PC-3 (cell line): ENCODE measurements around the gene GP5. TPM values are rescaled to one million over a fixed set of nuclear protein-coding genes. Genes with fewer than 3 reads are reported as not detected.

Source experiments
- ATAC-seq: fragments of 200-7000 bp; cut with Tn5 transposase; 2 replicates; pipeline ENCODE4 v1.9.1; 2020; ENCODE audit warnings: mild to moderate bottlenecking, moderate library complexity
- BruUV-seq: library from RNA; stranded (reverse); fragments of 400-500 nt; replicated peaks from 2 replicates; lab custom pipeline; 2021; lab: Mats Ljungman, UMichigan
- CTCF ChIA-PET: fragments of 300-600 bp; sonication (Branson Sonifier 250); formaldehyde crosslinking; loops from one replicate; lab custom pipeline; 2022; ENCODE audit warnings: antibody characterized with exemption; lab: Charles Lee
- POLR2A ChIA-PET: fragments of 300-600 bp; sonication (Branson Sonifier 250); formaldehyde crosslinking; loops from one replicate; lab custom pipeline; 2022; ENCODE audit warnings: antibody characterized with exemption; ENCODE audit not compliant: unreplicated experiment; lab: Charles Lee
- DNase-seq: peaks from one replicate; pipeline ENCODE4 v3.0.0-alpha.2; 2015
- H2AFZ ChIP-seq: fragments of 300-600 bp; sonication (generic); 2 replicates; pipeline ENCODE4 v1.6.0; 2016; ENCODE audit warnings: antibody characterized with exemption, low read length
- H3F3A ChIP-seq: fragments of 300-600 bp; sonication (generic); one replicate; pipeline ENCODE4 v1.6.0; 2017; ENCODE audit warnings: antibody characterized with exemption, low read length, control low read depth, mild to moderate bottlenecking; ENCODE audit not compliant: unreplicated experiment
- H3K27ac ChIP-seq: fragments of 300-600 bp; sonication (generic); 2 replicates; pipeline ENCODE4 v1.5.1; 2016; ENCODE audit warnings: mild to moderate bottlenecking, low read length
- H3K27me3 ChIP-seq: fragments of 300-600 bp; sonication (generic); 2 replicates; pipeline ENCODE4 v1.6.1; 2016; ENCODE audit warnings: low read length, mixed read lengths
- H3K36me3 ChIP-seq: fragments of 300-600 bp; sonication (generic); 2 replicates; pipeline ENCODE4 v1.6.1; 2016; ENCODE audit warnings: low read depth, mixed run types, low read length, mixed read lengths
- H3K4me1 ChIP-seq: fragments of 300-600 bp; sonication (generic); 2 replicates; pipeline ENCODE4 v1.5.1; 2016; ENCODE audit warnings: low read length; ENCODE audit not compliant: insufficient read depth
- H3K4me2 ChIP-seq: fragments of 300-600 bp; sonication (generic); 2 replicates; pipeline ENCODE4 v1.6.0; 2016; ENCODE audit warnings: low read length
- H3K4me3 ChIP-seq: fragments of 300-600 bp; sonication (generic); 2 replicates; pipeline ENCODE4 v1.5.1; 2016; ENCODE audit warnings: mild to moderate bottlenecking, low read length, mixed read lengths
- H3K79me2 ChIP-seq: fragments of 300-600 bp; sonication (generic); 2 replicates; pipeline ENCODE4 v1.6.1; 2017; ENCODE audit warnings: low read length, mixed read lengths
- H3K9ac ChIP-seq: fragments of 300-600 bp; sonication (generic); 2 replicates; pipeline ENCODE4 v1.6.0; 2016; ENCODE audit warnings: mild to moderate bottlenecking, low read length
- H3K9me2 ChIP-seq: fragments of 300-600 bp; sonication (generic); replicated peaks from 2 replicates; pipeline ENCODE4 v1.6.1; 2016; ENCODE audit warnings: mixed run types, low read length, mixed read lengths
- H3K9me3 ChIP-seq: fragments of 300-600 bp; sonication (generic); 2 replicates; pipeline ENCODE4 v1.6.1; 2016; ENCODE audit warnings: low read length, mixed read lengths
- H4K20me1 ChIP-seq: fragments of 300-600 bp; sonication (generic); 2 replicates; pipeline ENCODE4 v1.6.1; 2016; ENCODE audit warnings: low read length, mixed read lengths
- EZH2 ChIP-seq: fragments of 300-600 bp; sonication (generic); IDR thresholded peaks from one replicate; pipeline ENCODE4 v1.6.1; 2017; ENCODE audit warnings: antibody characterized with exemption, mild to moderate bottlenecking, low read length; ENCODE audit not compliant: unreplicated experiment
- EZH2phosphoT487 ChIP-seq: fragments of 300-600 bp; sonication (generic); IDR thresholded peaks from 2 replicates; pipeline ENCODE4 v1.6.1; 2018; ENCODE audit warnings: mild to moderate bottlenecking, antibody characterized with exemption, low read length, borderline replicate concordance
- intact Hi-C: fragments of 100-400 bp; cut with micrococcal nuclease; formaldehyde crosslinking; loops from 2 replicates; pipeline ENCODE4 v1.9.0; 2023
- total RNA-seq: library from RNA; depleted of rRNA; stranded (reverse); fragments of >200 nt; gene quantifications from 2 replicates; pipeline ENCODE4 v1.2.3, GENCODE V29; 2014
- TF ChIP-seq, protein P1 (sequence below): fragments of 300-600 bp; sonication (generic); conservative IDR thresholded peaks from 2 replicates; pipeline ENCODE4 v1.5.1; 2017; ENCODE audit warnings: antibody characterized with exemption, low read depth, mild to moderate bottlenecking, low read length

GP5 gene
- total RNA-seq, 1 experiment from 2014 or later, result not detected

DNA sequence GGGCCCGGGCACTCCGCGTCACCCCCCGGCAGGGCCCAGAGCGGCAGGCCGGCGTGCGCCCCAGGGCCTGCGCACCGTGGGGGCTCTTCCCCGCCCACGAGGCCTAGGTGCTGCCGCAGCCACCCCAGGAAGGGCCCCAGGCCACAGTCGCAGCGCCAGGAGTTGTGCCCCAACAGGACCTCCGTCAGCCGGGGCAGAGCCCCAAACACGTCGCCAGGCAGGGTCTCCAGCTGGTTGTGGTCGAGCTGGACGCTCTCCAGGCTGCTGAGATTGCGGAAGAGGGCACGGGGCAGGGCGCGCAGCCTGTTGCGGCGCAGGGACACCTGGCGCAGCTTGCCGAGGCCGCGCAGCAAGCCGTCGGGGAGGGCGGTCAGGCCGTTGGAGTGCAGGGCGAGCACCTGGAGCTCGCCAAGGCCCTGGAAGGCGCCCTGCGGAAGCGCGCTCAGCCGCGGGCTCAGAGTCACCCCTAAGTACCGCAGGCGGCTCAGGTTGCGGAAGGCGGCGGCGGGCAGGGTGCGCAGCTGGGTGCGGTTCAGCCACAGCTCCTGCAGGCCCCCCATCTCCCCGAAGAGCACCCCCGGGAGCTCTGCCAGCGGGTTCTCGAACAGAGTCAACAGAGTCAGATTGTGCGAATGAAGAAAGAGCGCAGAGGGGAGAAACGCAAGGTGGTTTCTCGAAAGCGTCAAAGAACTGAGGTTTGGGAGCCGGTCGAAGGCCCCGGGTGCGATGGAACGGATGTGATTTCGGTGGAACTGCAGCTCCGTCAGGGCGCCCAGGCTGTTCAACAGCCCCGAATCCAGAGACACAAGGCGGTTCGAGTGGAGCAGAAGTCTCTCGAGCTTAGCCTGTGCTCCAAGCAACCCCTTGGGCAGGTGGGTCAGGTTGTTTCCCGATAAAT lies 2.0 kb downstream of the GP5 start:
- H3K4me2 ChIP-seq, result no peak overlapping the region
- H3K27ac ChIP-seq, result no peak overlapping the region
- H3K9me3 ChIP-seq, result no peaks in the 10 kb centered on the region
- H3K4me1 ChIP-seq, result no peaks in the 10 kb centered on the region
- no peaks in the 10 kb centered on the region for H3K79me2 ChIP-seq
- no peaks in the 10 kb centered on the region for H3K9me2 ChIP-seq
- no peak overlapping the region for H3K4me3 ChIP-seq
- no peak for ATAC-seq
- BruUV-seq, result no TSS peak
- DNase-seq, result no peak
- intact Hi-C loops, result no loop called here
- no peak overlapping the region for H3K9ac ChIP-seq
- H4K20me1 ChIP-seq, result no peaks in the 10 kb centered on the region
- no peak overlapping the region for H2AFZ ChIP-seq
- TF ChIP-seq, protein P1, sequence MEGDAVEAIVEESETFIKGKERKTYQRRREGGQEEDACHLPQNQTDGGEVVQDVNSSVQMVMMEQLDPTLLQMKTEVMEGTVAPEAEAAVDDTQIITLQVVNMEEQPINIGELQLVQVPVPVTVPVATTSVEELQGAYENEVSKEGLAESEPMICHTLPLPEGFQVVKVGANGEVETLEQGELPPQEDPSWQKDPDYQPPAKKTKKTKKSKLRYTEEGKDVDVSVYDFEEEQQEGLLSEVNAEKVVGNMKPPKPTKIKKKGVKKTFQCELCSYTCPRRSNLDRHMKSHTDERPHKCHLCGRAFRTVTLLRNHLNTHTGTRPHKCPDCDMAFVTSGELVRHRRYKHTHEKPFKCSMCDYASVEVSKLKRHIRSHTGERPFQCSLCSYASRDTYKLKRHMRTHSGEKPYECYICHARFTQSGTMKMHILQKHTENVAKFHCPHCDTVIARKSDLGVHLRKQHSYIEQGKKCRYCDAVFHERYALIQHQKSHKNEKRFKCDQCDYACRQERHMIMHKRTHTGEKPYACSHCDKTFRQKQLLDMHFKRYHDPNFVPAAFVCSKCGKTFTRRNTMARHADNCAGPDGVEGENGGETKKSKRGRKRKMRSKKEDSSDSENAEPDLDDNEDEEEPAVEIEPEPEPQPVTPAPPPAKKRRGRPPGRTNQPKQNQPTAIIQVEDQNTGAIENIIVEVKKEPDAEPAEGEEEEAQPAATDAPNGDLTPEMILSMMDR, result no peak
- TF ChIP-seq EZH2 (no peak), EZH2phosphoT487 (no peak)
- no peaks in the 10 kb centered on the region for H3K36me3 ChIP-seq
- no peaks in the 10 kb centered on the region for H3F3A ChIP-seq
- POLR2A ChIA-PET, result no interaction called here
- CTCF ChIA-PET, result no interaction called here
- H3K27me3 ChIP-seq, result no peaks in the 10 kb centered on the region

DNA sequence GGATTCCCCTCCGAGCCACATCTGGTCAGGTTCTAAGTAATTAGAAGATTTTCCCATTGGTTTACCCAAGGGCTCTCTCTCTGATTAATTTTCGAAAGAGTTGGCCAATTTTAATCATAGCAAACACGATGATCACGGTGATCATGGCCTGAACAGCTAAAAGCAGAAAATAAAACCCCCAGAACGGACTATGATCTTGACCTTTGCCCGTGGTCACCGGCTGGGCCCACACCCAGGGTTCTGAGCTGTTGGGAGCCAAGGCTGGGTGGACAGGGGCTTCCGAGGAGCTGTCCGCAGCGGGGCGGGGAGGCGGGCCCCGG lies 2.6 kb downstream of the GP5 start:
- Histone ChIP-seq H3K36me3 (no peaks in the 10 kb centered on the region), H3K4me2 (no peak overlapping the region), H3F3A (no peaks in the 10 kb centered on the region), H3K27ac (no peak overlapping the region), H3K9ac (no peak overlapping the region), H3K27me3 (no peaks in the 10 kb centered on the region), H3K4me1 (no peaks in the 10 kb centered on the region), H4K20me1 (no peaks in the 10 kb centered on the region), H2AFZ (no peak overlapping the region), H3K9me2 (no peaks in the 10 kb centered on the region), H3K9me3 (no peaks in the 10 kb centered on the region), H3K4me3 (no peak overlapping the region), H3K79me2 (no peaks in the 10 kb centered on the region)
- no TSS peak for BruUV-seq
- intact Hi-C loops, result no loop called here
- ChIA-PET POLR2A (no interaction called here), CTCF (no interaction called here)
- ATAC-seq (no peak), DNase-seq (no peak)
- no peak for TF ChIP-seq EZH2
- TF ChIP-seq, protein P1, result no peak
- no peak for TF ChIP-seq EZH2phosphoT487

DNA sequence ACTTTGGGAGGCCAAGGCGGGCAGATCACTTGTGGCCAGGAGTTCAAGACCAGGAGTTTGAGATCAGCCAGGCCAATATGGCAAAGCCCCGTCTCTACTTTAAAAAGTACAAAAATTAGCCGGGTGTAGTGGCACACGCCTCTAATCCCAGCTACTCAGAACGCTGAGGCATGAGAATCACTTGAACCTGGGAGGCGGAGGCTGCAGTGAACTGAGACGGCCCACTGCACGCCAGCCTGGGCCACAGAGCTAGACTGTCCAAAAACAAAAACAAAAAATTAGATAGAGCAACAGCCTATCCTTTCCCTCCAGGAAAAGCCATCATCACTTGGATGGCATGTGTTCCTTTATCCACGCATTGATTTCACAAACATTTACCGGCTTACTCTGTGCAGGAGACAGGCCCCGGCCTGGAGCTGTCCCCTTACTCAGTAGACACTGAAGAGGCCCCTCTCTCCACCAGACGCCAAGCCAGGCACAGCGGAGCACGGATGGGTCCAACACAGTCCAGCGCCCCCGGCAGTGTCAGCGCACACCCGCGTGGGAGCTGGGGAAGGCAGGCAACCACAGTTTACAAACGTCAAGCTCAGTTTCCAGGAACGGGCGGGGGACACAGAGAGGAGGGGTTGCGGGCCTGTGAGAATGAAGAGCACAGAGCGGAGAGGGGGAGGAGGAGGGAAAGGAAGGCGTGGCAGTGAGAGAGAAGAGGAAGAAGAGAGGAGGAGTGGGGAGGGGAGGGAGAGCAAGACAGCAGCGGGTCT lies 3.1 kb downstream of the GP5 start:
- ATAC-seq, result no peak
- H3K9me2 ChIP-seq, result no peaks in the 10 kb centered on the region
- H3K27ac ChIP-seq, result no peak overlapping the region
- CTCF ChIA-PET, result no interaction called here
- H3K79me2 ChIP-seq, result no peaks in the 10 kb centered on the region
- no peak for DNase-seq
- H3K36me3 ChIP-seq, result no peaks in the 10 kb centered on the region
- no peak overlapping the region for H2AFZ ChIP-seq
- H3K4me1 ChIP-seq, result no peaks in the 10 kb centered on the region
- no peak overlapping the region for H3K4me3 ChIP-seq
- no peaks in the 10 kb centered on the region for H4K20me1 ChIP-seq
- H3K9ac ChIP-seq, result no peak overlapping the region
- no peaks in the 10 kb centered on the region for H3F3A ChIP-seq
- H3K27me3 ChIP-seq, result peaks cover 5% of the 10 kb centered on the region
- no TSS peak for BruUV-seq
- POLR2A ChIA-PET, result no interaction called here
- TF ChIP-seq, protein P1, result no peak
- TF ChIP-seq EZH2 (no peak), EZH2phosphoT487 (no peak)
- intact Hi-C loops, result no loop called here
- no peak overlapping the region for H3K4me2 ChIP-seq
- no peaks in the 10 kb centered on the region for H3K9me3 ChIP-seq
